ENCODE results near the gene TBX20.
"Not testable (repeated sequence)": the region's sequence is repeated elsewhere in the genome, so short reads cannot be mapped to it uniquely, and the experiment has no call there.

TBX20 gene

DNA sequence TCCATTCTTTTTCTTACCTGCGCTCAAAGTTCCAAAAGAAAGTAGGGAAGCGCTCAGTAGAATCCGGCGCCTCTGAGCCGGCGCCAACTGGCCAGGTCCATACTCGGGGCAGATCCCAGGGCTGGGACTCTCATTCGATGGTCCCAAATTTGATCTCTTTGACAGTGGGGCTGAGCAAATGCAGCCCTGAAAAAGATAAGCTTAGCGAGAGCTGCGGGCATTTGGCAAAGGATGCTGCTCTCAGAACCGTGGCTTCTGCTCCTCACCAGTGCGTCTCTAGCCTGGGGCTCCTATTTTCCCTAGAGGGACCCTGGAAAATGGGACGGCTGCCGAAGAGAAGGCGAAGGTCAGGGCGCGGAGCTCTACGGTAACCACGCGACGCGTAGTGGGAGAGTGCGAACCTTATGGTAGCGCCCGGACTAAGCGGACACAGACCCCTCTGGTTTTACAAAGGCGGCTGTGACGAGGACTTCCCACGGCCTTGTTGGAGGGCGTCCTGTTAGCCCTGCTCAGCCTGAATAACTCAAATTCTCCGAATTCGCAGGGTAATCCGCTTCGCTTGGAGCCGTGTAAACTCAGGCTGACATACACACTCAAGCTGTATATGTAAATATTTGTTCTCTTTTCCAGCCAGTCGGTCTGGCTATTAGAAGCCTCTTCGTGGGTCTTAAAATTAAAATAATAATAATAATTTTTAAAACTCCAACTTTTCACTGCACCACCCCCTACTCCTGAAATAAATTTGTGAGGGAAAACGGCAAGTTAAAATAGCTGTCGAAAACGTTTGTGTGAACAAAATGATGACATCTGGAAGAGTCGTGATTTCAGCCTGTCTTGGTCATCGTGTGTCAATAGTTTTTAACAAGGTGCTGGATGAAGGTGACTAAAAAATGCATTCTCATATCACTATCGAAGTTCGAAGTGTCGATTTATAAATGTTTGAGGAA lies 869 bp upstream of the TBX20 start:
- no peak for DNase-seq

DNA sequence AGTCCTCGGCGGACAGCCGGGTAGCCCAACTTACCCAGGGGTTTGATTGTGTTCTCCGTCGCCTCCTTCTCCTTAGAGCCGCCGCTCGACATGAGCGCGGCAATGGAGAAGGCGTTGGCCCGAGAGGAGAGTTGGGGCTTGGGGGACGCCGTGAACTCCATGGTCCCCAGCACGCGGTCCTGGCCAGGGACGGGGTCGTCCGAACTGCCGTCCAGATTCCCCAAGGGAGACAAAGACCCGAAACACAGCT lies 515 bp downstream of the TBX20 start:
- DNase-seq: no peak

DNA sequence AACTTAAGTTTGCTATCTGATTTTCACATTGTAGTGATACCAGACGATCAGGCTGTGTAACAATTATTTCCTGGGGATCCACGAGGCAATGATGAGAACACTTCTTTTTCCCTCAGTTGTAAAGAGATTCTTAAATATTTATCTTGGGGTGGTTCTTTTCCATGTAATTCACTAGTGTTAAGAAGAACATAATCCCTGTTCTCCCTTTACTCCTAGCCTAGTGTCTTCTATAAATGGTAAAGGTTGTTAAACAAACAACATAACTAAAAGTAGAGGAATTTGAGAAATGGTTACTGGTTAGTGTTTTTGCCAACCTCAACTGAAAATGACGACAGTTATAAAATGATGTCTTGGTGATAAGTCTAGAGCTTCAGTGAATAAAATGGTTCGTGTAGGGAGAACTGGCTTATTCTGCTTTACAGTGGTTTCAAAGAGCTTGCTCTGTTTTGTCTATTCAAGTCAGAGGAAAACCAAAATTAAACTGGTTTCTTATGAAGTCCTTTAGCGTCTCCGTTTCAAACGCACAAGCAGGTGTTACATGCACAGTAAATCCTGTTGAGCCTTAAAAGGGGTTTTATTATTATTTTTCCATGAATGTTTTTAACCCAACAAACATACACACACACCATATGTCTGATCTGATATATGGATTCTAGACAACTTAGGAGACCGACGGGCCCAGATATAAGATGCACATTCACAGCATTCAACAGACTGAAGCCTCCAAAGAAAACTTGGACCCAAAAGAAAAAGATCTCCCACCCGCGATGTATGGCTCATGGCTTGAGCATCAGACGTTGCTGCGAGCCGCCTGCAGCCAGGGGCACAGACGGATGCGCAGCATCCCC lies 1.1 kb downstream of the TBX20 start:
- no peak for DNase-seq

DNA sequence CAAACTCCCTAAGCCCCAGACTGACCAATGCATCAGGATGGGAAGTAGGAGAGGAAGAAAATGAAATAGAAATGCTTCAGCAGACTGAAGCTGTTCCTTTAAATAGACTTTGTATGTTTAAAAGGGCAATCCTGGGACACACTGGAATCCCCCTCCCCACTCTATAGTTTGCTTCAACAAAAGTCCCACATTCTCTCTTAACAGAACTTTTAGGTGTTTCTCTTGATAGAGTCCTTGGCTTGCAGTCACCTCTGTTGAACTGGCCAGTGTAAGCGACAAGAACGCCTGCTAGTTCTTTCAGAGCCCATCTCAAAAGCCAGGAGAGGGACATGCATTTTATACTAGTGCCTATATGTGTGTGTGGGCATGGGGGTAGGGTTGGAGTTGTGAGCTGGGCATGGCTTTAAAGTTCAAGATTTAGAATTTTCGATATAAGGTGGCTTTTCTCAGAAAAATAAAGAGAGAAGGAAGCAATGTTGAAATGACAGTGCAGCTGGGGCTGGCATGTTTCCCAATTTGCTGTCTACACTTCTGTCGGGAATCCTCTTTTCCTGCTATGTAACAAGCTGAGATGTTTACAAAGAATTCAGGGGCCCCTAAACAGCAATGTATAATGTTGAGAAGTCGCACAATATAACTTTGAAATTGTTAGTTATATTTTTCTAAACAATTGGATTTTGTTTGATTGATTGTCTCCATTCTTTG lies 2.1 kb downstream of the TBX20 start:
- DNase-seq: no peak

DNA sequence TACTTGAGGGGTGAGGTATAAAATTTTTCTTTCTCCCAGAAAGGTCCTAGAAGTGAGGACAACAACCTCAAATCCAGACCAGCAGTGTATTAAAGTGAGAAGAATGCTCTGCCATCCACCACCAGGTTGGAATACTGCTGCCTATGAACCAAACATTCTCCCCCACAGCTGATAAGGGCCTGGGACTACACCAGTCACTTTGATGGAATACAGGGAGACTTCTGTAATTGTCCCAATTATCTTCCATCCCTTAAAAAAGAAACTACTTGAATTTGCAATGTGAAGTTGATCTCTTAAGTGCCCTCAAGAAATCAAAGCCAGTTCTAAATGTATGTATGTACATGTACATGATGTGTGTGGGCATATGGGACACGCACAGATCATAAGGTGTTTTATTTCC lies 3.0 kb downstream of the TBX20 start:
- DNase-seq: no peak

DNA sequence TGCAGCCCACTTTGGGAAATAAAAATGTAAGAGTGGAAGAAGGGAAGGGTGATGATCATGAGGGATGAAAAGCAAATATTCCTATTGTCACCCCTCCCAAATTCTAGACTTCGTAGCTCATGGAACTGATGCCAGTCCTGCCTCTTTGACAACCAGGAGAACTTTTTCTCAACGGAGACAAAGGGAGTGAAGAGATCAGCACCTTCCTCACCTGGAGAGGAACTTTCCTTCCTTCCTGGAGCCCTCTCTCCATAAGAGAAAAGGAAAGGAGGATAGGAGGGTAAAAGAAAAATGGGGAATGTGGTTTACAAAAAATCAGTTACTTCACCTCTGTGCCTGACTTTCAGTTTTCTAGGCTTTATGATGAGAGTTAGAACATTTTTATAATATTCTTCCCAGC lies 3.4 kb downstream of the TBX20 start:
- DNase-seq: no peak

DNA sequence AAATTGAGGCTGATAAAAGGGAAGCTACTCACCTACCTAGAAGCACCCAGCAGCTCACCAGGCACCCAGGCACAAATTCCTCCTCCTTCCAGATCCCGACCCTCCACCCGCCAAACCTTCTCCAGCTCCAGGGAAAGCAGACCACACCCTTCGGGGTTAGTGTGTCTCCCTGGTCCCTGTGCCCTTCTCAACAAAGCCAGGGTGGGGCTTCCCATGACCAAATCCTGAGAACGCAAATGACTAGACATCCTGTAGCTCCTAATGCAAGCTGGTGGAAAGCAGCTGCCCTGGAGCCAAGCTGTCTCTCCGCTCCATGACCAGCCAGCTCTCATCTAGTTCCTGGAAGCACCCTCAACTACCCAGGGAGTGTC lies 4.4 kb downstream of the TBX20 start:
- DNase-seq: no peak

DNA sequence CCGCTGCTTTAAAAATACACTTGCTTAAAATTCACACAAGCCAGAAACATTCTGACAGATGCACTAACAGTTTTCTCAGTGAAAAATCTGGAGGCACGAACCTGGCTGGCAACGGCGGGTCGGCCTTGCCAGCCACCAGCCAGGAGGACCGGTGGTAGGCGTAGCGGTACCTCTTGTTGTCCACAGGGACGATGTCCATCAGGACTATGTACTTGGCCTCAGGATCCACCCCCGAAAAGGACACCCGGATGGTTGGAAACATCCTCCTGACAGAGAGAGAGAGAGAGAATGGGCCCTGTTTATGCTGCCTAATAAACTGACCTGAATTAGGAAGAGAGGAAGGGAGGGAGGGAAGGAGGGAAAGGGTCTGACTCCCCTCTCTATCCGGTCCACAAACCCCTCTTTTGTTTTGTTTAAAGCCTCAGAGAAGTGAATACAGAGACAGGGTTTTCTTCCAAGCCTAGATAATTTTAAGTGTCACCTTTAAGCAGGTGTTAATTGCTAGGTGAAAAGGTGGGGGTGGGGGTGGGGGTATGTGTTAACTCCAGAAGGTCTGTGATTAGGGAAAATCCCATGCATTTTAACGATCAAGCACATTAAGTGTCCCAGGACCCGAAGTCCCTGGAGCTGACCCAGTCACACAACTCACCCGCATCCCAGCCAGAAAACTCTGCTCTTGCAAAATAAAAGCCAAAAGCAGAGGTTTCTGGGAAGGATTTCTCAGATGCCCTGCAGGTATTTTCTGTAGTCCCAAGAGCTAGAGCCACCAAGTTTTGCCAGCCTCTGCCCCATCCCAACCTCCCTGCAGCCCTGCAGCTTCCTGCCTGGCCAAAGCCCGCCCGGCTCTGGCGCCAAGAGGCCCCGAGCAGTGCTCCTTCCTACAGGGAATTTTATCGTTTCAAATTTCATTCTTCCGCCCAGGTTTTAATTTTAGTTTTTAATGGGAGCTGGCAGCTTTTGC lies 5.0 kb downstream of the TBX20 start:
- DNase-seq: no peak

DNA sequence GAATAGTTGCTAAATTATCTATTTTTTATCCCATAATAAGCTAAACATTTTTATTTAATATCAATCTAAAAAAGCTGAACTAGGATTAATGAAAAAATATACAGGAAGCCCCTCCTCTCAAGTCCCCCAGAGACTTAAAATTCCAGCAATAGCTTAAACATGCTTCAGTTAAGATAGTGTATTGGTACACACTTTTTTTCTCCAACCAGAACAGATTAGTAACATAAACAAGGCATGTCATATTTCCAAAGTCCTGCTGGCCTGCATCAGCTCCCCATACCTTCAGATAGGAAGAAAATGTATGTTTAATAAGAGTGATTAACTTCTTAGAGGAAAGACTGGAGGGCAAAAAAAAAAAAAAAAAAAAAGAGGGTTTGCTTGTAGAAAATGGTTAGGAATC lies 7.1 kb downstream of the TBX20 start:
- no peak for DNase-seq

DNA sequence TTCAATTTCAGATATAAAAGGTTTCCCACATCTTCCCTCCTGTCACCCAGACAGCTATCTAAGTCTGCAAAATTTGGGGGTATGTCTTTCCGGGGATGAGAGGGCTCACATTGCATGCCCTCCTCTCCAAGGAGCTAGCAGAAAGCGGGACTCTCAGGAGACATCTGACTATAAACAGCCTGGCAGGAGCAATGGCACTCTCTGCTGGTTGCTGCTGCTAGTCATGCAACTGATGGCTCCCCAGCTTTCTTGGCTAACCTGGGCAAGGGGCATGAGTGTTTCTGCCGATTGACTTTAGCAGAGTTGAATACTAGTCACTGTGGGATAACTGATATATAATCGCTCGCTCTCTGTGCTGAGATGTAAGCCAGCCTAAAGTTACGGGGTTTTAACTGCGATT lies 12.0 kb downstream of the TBX20 start:
- DNase-seq: no peak

DNA sequence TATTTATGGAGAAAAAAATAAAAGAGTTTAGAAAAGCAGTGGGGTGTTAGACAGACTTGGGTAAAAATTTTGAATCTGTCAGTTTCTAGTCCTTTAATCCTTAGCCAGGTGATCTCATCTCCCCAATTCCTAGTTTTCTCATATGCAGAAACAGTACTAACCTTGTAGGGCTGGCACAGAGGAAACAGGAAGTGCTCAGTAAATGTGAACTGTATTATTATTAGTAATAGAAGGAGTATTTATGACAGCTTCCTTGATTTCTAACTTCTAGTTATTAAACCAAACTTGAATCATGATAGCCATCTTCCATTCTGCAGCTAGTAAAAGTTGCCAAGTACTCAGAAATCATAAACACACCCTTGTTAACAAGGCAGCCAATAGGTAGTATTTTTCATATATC lies 12.5 kb downstream of the TBX20 start:
- no peak for DNase-seq

DNA sequence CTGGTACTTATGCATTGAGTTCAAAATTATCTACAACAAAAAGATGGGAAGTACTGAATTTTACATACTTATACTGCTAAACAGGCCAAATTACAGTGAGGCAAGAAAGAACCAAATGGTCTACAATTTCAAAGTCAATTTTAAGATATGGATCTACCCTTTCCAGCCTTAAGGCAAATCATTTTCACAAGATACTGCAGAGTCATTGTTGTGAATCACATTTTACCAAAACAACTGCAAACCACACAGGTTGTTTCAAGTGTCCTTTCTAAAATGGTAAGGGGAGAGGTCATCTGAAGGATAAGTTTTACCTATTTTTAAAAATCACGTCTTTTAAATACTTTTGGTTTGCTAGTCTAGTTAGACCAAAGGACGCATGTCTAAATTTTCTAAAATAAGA lies 12.9 kb downstream of the TBX20 start:
- not testable (repeated sequence) for DNase-seq

DNA sequence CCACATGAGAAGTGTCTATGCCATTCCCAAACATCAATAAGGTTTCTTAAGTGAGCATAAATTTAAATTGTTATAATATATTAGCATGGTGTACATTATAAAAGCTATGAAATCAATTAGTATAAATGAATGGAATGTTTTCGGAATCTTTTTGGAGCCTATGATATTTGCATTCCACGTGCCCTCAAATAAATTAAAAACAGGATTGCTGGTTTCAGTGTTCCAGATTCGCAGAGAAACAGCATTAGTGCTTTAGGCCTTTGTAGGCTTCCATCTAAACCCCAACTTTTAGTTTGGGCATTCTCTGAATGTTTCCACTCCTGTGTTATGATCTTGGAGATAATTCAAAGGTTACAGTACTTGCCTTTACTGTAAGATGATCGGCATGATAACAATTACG lies 15.4 kb downstream of the TBX20 start:
- not testable (repeated sequence) for DNase-seq

DNA sequence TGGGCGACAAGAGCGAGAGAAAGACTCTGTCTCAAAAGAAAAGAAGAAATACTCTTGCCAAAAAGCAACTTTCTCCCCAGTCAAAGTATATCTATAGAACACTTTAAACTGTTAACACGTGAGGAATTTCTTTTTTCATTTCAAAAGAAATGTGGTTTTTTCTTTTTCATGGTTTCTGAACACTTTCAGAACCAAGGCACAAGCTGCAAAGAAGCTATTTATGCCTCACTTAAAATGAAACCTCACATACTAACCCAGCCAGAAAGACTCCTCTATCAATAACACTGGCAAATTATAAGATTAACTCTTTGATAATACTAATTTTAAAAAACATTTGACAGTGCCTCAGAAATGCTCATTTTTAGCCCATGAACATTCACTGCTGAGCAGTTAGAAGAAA lies 20.9 kb downstream of the TBX20 start:
- DNase-seq: no peak

DNA sequence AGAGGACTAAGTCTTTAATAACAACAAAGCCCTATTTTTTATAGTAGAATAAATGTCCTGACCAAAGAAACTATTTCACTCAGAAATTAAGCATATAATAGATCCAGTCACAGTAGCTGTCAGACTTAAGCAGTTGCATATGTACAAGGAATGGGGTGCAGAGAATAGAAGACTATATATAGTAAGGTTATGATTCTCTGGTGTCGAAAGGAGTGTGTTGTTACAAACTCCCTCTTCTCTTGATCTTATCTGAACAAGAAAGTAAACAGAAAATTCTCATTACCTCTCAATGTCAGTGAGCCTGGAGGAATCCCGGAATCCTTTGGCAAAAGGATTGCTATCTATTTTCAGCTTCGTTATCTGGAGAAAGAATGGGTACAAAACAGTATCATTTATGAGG lies 22.7 kb downstream of the TBX20 start:
- not testable (repeated sequence) for DNase-seq

DNA sequence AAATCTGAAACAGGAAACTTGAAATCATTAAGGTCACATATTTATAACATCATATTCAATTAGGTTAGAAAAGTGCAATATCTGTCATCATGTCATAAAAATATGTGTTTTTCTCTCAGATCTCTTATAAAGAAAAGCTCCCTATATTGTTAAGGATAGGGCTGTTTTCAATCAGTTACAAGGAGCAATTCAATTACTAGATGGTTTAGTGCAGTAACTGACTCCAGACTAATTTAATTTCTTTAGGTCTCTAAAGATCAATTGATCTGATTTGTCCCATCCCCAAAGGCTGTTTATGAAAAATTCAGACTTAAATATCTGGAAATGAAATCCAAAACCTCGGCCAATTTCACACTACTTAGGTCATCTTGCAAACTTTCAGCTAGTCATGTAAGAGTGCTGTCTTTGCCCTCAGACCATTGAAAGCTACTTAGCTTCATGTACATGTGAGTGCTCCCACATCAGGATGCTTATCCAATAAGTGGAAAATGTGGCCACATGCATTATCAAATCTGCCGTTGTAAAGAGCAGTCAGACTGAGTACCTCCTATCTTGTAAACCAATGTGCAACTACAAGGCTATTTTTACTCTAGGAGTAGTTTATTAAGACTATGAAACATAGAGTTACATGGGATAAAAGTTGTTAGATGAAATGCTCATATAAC lies 24.7 kb downstream of the TBX20 start:
- not testable (repeated sequence) for DNase-seq

DNA sequence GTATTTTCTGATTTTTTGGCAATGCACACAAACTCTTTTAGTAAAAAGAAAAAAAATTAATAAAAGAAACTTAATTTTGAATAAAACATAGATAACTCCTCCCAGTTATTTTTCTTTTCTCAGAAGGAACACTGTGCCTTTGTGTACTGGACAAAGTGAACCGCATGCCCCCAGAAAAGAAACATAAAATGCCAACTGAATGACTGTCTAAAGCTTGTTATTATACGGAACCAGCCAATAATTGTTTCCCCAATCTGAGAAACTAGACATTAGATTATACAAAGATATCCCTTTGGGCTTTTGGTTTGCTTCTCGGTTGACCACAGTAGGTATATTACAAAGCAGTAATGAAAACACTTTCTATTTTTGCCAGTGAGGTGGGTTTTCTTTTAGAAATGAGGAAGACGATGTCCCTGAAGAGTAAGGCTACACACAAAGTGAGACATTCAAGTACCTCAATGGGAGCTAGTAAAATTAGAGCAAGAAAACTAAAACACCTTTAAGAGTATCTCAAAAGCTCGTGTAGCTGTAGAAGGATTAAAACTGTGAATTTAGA lies 25.3 kb downstream of the TBX20 start:
- not testable (repeated sequence) for DNase-seq

DNA sequence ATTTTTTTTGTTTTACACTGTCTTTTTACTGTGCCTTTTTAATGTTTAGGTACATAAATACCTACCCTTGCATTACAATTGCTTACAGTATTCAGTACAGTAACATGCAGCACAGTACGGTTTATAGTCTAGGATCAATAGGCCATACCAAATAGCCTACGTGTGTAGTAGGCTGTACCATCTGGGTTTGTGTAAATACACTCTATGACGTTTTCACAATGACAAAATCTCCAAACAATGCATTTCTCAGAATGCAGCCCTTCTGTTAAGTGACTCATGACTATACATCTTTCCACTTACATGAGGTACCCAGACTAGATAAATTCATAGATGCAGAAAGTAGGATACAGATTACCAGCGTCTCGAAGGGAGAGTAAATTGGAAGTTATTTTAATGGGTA lies 26.5 kb downstream of the TBX20 start:
- not testable (repeated sequence) for DNase-seq

DNA sequence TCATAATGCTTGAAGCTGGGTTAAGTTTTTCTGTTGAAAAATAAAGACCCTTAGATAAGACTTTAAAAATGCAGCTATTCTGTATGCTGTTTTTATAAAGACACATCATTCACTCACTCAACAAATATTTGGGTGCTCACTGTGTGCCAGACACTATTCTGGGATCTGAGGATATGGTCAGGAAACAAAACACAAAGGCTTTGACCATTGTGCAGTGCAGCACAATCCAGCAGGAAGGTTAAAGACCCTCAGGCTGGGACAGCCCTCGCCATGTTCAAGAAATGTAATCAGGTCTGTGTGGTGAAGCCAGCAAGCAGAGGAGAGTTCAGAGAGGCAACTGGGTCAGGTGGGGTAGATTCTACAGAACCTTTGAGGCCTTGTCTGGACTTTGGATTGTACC lies 31.5 kb downstream of the TBX20 start:
- DNase-seq: not testable (repeated sequence)

DNA sequence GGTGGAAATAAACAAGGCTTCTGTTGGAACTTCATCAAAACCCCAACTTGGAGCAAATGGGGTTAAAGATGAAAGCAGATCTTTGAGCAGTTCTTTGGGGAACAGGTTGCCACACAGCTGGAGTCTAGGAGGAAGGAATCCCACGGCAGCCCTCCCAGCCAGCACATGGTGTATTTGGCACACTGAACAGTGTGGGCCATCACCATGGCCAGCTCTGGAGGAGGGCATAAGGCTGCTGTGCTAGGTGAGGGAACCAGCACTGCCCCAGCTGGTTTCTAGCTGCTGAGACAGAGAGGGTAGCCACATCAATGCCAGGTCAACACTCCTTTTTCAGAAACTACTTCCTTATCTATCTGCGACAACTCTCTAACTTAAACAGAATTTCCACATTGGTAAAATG lies 33.7 kb downstream of the TBX20 start:
- not testable (repeated sequence) for DNase-seq

DNA sequence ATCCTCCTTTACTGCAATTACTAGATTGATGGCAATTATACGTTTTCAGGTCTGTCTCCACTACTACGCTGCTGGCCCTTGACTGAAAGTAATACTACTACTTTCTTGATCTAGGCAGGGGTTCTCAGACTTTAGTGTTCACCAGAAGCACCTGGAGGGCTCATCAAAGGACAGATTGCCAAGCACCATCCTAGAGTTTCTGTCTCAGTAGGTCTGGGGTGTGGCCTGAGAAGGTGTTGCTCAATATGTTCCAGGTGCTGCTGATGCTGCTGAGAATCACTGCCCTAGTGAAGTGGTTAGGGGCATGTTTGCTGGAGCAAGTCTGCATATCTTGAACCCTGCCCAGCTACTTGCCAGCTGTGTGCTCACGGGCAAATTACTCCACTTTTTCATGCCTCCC lies 37.9 kb downstream of the TBX20 start:
- DNase-seq: not testable (repeated sequence)

Data from hippocampal formation (tissue), 2 donors.